WTC11 (cell line): ENCODE data around the gene MED19. TPM values are rescaled to one million over a fixed set of nuclear protein-coding genes. Genes with fewer than 3 reads are reported as not detected.

Experiments used
- ATAC-seq: fragments of 200-7000 bp; cut with Tn5 transposase; 2 replicates; pipeline ENCODE4 v1.10.0; 2021; ENCODE audit warnings: mild to moderate bottlenecking, moderate library complexity
- CTCF ChIA-PET: fragments of 300-600 bp; sonication (Branson Sonifier 250); formaldehyde crosslinking; loops from one replicate; lab custom pipeline; 2021; ENCODE audit warnings: antibody characterized with exemption; lab: Charles Lee
- POLR2A ChIA-PET: fragments of 350-600 bp; sonication (Branson Sonifier 250); formaldehyde crosslinking; loops from one replicate; lab custom pipeline; 2021; ENCODE audit warnings: antibody characterized with exemption; lab: Charles Lee
- DNase-seq: peaks from one replicate; pipeline ENCODE4 v3.0.0; 2021; ENCODE audit warnings: low spot score
- H3K27ac Mint-ChIP-seq: 2 replicates; pipeline ENCODE4 v1.8.0; 2021; ENCODE audit warnings: mixed read lengths
- H3K27me3 Mint-ChIP-seq: 2 replicates; pipeline ENCODE4 v1.8.0; 2021; ENCODE audit warnings: low read depth, mild to moderate bottlenecking, moderate library complexity, mixed read lengths
- H3K36me3 Mint-ChIP-seq: 2 replicates; pipeline ENCODE4 v1.8.0; 2021; ENCODE audit warnings: mixed read lengths
- H3K4me1 Mint-ChIP-seq: 2 replicates; pipeline ENCODE4 v1.8.0; 2022; ENCODE audit warnings: mixed read lengths
- H3K4me3 Mint-ChIP-seq: 2 replicates; pipeline ENCODE4 v1.8.0; 2021; ENCODE audit warnings: mild to moderate bottlenecking, moderate library complexity, mixed read lengths
- H3K9me3 Mint-ChIP-seq: 2 replicates; pipeline ENCODE4 v1.8.0; 2021; ENCODE audit warnings: mixed read lengths
- ATF6 ChIP-seq: sonication (generic); formaldehyde crosslinking; IDR thresholded peaks from 2 replicates; pipeline ENCODE4 v1.8.1; 2023; ENCODE audit warnings: mild to moderate bottlenecking, missing genetic modification reagents
- CDX4 ChIP-seq: fragments of 250-450 bp; sonication (Bioruptor Pico); IDR thresholded peaks from 2 replicates; pipeline ENCODE4 v1.9.0; 2021; ENCODE audit warnings: moderate library complexity, mild to moderate bottlenecking, inconsistent platforms, borderline replicate concordance
- CREM ChIP-seq: sonication (generic); formaldehyde crosslinking; IDR thresholded peaks from 2 replicates; pipeline ENCODE4 v1.8.1; 2022; ENCODE audit warnings: mild to moderate bottlenecking, missing genetic modification reagents, moderate library complexity
- E2F5 ChIP-seq: sonication (generic); formaldehyde crosslinking; IDR thresholded peaks from 2 replicates; pipeline ENCODE4 v1.8.1; 2022; ENCODE audit warnings: mild to moderate bottlenecking, moderate library complexity, missing genetic modification reagents
- ERG ChIP-seq: fragments of 250-450 bp; sonication (Bioruptor Pico); IDR thresholded peaks from 2 replicates; pipeline ENCODE4 v1.8.0; 2021; ENCODE audit warnings: mild to moderate bottlenecking
- FOXJ3 ChIP-seq: sonication (generic); formaldehyde crosslinking; IDR thresholded peaks from 2 replicates; pipeline ENCODE4 v1.9.0; 2021; ENCODE audit warnings: missing genetic modification reagents, mild to moderate bottlenecking, borderline replicate concordance
- FOXP1 ChIP-seq: sonication (generic); formaldehyde crosslinking; IDR thresholded peaks from 2 replicates; pipeline ENCODE4 v1.8.0; 2022; ENCODE audit warnings: missing genetic modification reagents, mild to moderate bottlenecking, moderate library complexity, borderline replicate concordance
- GABPB1 ChIP-seq: sonication (generic); formaldehyde crosslinking; IDR thresholded peaks from 2 replicates; pipeline ENCODE4 v1.8.1; 2023; ENCODE audit warnings: mild to moderate bottlenecking, missing genetic modification reagents
- GRHL2 ChIP-seq: fragments of 250-450 bp; sonication (Bioruptor Pico); IDR thresholded peaks from 2 replicates; pipeline ENCODE4 v1.8.0; 2022; ENCODE audit warnings: mild to moderate bottlenecking, moderate library complexity; ENCODE audit not compliant: insufficient replicate concordance, severe bottlenecking
- GTF2I ChIP-seq: fragments of 250-450 bp; sonication (Bioruptor Pico); conservative IDR thresholded peaks from 2 replicates; pipeline ENCODE4 v1.4.0; 2021; ENCODE audit warnings: mild to moderate bottlenecking
- OVOL2 ChIP-seq: fragments of 250-450 bp; sonication (Bioruptor Pico); IDR thresholded peaks from 2 replicates; pipeline ENCODE4 v1.9.0; 2021; ENCODE audit warnings: mild to moderate bottlenecking, borderline replicate concordance
- PREB ChIP-seq: sonication (generic); formaldehyde crosslinking; IDR thresholded peaks from 2 replicates; pipeline ENCODE4 v1.8.1; 2022; ENCODE audit warnings: mild to moderate bottlenecking, missing genetic modification reagents, moderate library complexity, borderline replicate concordance
- RELA ChIP-seq: sonication (generic); formaldehyde crosslinking; IDR thresholded peaks from 2 replicates; pipeline ENCODE4 v1.8.1; 2022; ENCODE audit warnings: missing genetic modification reagents, mild to moderate bottlenecking, borderline replicate concordance
- TEAD1 ChIP-seq: sonication (generic); formaldehyde crosslinking; IDR thresholded peaks from 2 replicates; pipeline ENCODE4 v1.8.0; 2022; ENCODE audit warnings: mild to moderate bottlenecking, missing genetic modification reagents
- TEAD4 ChIP-seq: sonication (generic); formaldehyde crosslinking; IDR thresholded peaks from 2 replicates; pipeline ENCODE4 v1.8.0; 2022; ENCODE audit warnings: mild to moderate bottlenecking, missing genetic modification reagents
- TP53 ChIP-seq: sonication (generic); formaldehyde crosslinking; IDR thresholded peaks from 2 replicates; pipeline ENCODE4 v1.8.1; 2023; ENCODE audit warnings: mild to moderate bottlenecking, missing genetic modification reagents
- USF1 ChIP-seq: sonication (generic); formaldehyde crosslinking; IDR thresholded peaks from 2 replicates; pipeline ENCODE4 v1.8.0; 2022; ENCODE audit warnings: mild to moderate bottlenecking, missing genetic modification reagents
- USF2 ChIP-seq: sonication (generic); formaldehyde crosslinking; IDR thresholded peaks from 2 replicates; pipeline ENCODE4 v1.8.1; 2023; ENCODE audit warnings: mild to moderate bottlenecking, missing genetic modification reagents, moderate library complexity
- ZBTB21 ChIP-seq: sonication (generic); formaldehyde crosslinking; IDR thresholded peaks from 2 replicates; pipeline ENCODE4 v1.8.1; 2023; ENCODE audit warnings: mild to moderate bottlenecking, missing genetic modification reagents, borderline replicate concordance
- ZNF416 ChIP-seq: fragments of 250-450 bp; sonication (Bioruptor Pico); IDR thresholded peaks from 2 replicates; pipeline ENCODE4 v1.9.0; 2021; ENCODE audit warnings: mild to moderate bottlenecking, inconsistent platforms
- ZNF532 ChIP-seq: fragments of 250-450 bp; sonication (Bioruptor Pico); IDR thresholded peaks from 2 replicates; pipeline ENCODE4 v1.9.0; 2021; ENCODE audit warnings: mild to moderate bottlenecking, borderline replicate concordance
- ZNF671 ChIP-seq: fragments of 250-450 bp; sonication (Bioruptor Pico); IDR thresholded peaks from 2 replicates; pipeline ENCODE4 v1.8.0; 2021; ENCODE audit warnings: mild to moderate bottlenecking
- total RNA-seq: library from RNA; stranded (reverse); gene quantifications from 3 replicates; pipeline ENCODE4 v1.2.3, GENCODE V29; 2021

The MED19 gene
- total RNA-seq, 1 experiment from 2014 or later: 19.1 TPM

GRCh38 chr11:57703341-57703740, 8.7 kb downstream of the MED19 start (continued):
- no peak for TF ChIP-seq ZNF416

GRCh38 chr11:57700425-57700824, 11.6 kb downstream of the MED19 start:
- CTCF ChIA-PET: no interaction called here
- TF ChIP-seq ZNF671 (no peak), FOXP1 (CRISPR knock-in tag) (no peak), CDX4 (no peak), OVOL2 (CRISPR knock-in tag) (no peak), TP53 (CRISPR knock-in tag) (no peak), ZBTB21 (CRISPR knock-in tag) (no peak), E2F5 (CRISPR knock-in tag) (no peak), TEAD4 (CRISPR knock-in tag) (no peak), GABPB1 (no peak), USF2 (CRISPR knock-in tag) (no peak), CREM (no peak)
- TF ChIP-seq, all 79 proteins: peak for 0
- Mint-ChIP-seq H3K4me3 (no peak overlapping the region), H3K27me3 (no peaks in the 10 kb centered on the region), H3K27ac (no peak overlapping the region; the same call in 1 of the 2 replicates), H3K9me3 (no peaks in the 10 kb centered on the region), H3K36me3 (peaks cover 64% of the 10 kb centered on the region), H3K4me1 (no peaks in the 10 kb centered on the region)
- POLR2A ChIA-PET: no interaction called here
- DNase-seq: no peak
- no peak; the same call in 1 of the 2 replicates for ATAC-seq

- Mint-ChIP-seq H3K4me3 (no peak overlapping the region), H3K4me1 (no peaks in the 10 kb centered on the region), H3K27ac (no peak overlapping the region), H3K36me3 (peaks cover 65% of the 10 kb centered on the region), H3K9me3 (no peaks in the 10 kb centered on the region), H3K27me3 (no peaks in the 10 kb centered on the region)
- POLR2A ChIA-PET: no interaction called here
- ATAC-seq (peak; percentile 83), DNase-seq (no peak)
- CTCF ChIA-PET: interaction anchor here (1.1 kb wide), 1 partner anchor 101 kb away, joined by 5 read pairs; no protein-coding TSS in a partner anchor
- no peak for TF ChIP-seq ATF6 (CRISPR knock-in tag)
- TF ChIP-seq ERG (CRISPR knock-in tag): no peak
- no peak for TF ChIP-seq GTF2I (CRISPR knock-in tag)
- TF ChIP-seq TEAD1 (CRISPR knock-in tag): no peak
- no peak for TF ChIP-seq TP53 (CRISPR knock-in tag)
- no peak for TF ChIP-seq FOXJ3 (CRISPR knock-in tag)
- TF ChIP-seq USF1: no peak
- TF ChIP-seq PREB (CRISPR knock-in tag): no peak
- no peak for TF ChIP-seq RELA
- no peak for TF ChIP-seq GRHL2 (CRISPR knock-in tag)
- no peak for TF ChIP-seq ZNF532 (CRISPR knock-in tag)
These were observed 12.2 kb downstream of the MED19 start for GRCh38 chr11:57699813-57700212.
